Measurements from ENCODE around the gene LRRC41.
"Not testable (repeated sequence)": the region's sequence is repeated elsewhere in the genome, so short reads cannot be mapped to it uniquely, and the experiment has no call there.

GRCh38 chr1:46330381-46330780 lies 27.0 kb upstream of the LRRC41 start:
- TF ChIP-seq CTCF, EZH2 (IDR thresholded peaks at IDR 0.05): not testable (repeated sequence)
